ELF-1 (cell line): Measurements from ENCODE around the gene RNF4.
A peak's percentile ranks its signal among the peaks of the same experiment; 100 is the strongest.

Experiments used
- DNase-seq: peaks from one replicate; pipeline ENCODE4 v3.0.0-alpha.2; 2016; ENCODE audit warnings: low read depth, low spot score

Gene RNF4

DNA sequence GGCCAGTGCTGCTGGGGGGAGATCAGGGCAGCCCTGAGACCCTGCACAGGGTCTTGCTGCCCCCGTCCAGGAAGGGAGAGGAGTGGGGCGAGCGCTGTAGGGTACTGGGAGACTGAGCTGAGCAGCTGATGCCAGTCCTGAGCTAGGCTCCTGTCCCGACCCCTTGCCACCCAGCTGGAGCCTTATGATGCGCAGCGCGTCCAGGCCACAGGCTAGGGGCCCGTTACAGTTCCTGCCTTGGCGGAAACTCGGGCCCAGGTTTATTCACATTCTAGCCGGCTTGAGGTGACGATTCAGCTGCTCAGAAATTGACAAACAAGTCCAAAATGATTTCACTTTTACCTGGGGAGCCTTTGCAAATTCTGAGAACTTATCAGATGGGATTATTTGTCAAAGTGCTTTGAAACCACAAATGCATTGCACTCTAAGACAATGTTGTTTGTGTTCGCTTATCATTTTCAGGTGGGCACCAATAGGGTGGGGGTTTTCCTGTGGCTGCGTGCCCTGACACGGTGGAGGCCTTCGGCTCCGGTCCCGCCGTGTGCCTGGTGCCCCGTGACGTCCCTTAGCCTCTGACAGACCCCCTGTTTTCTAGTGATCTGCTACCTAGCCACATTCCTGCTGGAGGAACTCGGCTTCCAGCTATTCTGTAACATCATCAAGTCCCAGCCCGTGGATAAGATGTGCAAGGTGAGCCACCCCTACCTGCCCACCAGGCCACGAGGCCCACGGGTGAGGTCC, 31.3 kb upstream of the RNF4 start:
- no peak for DNase-seq

DNA sequence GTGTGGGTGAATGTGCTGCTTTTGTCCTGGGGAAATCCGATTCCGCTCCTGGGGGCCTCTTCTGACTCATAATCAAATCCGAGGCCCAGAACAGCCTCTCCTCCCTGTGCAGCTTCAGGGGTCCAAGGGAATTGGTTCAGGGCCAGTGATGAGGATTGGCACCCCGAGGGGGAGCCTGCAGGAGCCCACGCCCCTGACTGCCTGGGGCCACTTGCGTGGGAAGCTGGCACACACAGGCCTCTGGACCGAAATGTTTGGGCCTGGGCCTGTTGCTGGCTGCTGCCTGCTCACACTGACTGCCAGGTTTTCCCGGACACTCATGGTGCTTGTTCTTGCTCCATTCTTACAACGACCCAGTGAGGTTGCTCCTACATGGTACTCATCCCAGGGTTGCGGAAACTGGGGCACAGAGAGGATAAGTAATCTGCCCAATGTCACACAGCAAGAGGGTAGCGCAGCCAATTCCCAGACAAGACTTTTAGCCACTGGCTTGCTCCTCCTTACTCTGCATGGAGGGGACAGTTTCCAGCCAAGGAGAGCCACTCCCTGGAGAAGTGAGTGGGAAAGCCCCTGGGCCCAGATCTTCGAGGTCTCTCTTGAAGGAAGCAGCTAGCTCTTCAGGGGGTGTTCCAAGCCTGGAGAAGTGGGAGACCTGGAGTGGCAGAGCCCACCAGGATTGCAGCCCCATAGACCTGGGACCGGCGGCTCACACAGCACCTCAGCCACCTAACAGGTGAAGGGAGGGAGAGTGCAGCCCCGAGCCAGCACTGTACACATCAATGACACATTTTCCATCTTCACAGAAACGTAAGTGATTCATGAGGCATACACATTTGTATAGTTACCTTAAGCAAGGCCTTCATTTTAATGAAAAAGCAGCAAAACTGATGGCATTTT, 29.8 kb upstream of the RNF4 start:
- no peak for DNase-seq

DNA sequence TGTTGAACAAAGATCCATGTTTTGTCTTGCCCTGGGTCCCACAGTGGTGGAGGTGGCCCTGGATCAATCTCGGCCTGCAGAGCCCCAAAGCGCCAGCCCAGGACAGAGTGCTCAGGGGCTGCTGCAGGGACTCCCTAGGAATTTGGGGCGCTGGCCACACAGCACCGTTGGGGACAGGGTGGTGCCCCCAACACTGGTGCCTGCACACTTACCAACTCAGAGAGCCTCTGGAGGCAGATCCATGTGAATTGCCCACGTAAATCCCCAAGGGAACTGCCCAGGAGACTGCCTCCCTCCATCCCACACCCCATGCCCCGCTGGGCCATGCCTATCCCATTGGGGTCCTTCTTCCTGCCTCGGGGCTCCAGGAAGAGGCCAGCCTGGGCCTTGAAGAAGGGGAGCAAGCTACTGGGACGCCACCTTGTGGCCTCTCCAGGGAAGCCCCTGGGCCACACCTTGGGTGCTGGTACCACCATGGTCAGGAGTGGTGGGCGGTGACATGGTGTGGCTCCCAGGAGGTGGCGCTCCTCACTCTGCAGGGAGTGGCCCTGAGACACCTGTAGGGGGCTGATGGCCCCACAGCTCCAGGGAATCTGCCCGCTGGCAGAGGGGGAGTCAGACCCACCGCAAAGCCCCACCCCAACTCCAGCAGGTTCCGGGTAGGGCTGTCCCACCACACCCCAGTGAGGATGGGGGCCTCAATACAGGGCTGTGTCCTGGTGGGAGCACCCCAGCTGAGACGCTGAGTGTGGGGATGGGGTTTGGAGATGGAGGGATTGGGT, 27.3 kb upstream of the RNF4 start:
- peak; percentile 95 for DNase-seq

DNA sequence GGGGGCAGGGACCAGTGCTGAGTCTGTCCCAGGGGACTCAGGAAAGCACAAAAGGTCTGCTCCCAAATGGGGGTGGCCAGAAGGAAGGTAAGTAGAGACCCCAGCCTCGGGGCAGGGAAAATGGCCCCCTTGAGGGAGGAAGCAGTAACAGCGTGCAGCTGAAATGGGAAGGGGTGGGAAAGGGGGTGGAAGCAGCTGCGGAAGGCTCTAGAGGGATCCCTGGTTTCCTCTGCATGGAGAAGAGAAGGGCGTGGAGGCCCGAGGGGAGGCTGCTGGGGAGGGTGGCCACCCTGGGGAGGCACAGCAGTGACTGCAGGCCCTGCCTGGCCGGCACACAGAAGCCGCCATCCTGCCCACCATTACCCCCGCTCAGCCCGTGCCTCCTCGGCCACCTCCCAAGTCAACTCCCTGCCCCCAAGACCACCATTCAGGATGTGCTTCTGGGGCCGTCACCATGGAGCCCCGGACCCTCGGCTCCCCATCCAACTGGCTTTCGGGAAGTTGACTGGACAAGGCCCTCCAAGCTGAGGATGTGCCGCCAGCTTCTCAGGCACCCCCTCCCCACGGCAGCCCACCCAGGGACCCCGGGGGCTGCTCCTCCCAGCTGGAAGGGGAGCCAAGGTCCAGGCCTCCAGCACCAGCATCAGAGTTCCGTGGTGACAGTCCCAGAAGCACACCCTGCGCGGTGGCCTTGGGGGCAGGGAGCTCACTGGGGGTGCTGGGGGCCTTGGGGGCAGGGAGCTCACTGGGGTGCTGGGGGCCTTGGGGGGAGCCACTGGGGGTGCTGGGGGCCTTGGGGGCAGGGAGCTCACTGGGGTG, 26.5 kb upstream of the RNF4 start:
- no peak for DNase-seq

DNA sequence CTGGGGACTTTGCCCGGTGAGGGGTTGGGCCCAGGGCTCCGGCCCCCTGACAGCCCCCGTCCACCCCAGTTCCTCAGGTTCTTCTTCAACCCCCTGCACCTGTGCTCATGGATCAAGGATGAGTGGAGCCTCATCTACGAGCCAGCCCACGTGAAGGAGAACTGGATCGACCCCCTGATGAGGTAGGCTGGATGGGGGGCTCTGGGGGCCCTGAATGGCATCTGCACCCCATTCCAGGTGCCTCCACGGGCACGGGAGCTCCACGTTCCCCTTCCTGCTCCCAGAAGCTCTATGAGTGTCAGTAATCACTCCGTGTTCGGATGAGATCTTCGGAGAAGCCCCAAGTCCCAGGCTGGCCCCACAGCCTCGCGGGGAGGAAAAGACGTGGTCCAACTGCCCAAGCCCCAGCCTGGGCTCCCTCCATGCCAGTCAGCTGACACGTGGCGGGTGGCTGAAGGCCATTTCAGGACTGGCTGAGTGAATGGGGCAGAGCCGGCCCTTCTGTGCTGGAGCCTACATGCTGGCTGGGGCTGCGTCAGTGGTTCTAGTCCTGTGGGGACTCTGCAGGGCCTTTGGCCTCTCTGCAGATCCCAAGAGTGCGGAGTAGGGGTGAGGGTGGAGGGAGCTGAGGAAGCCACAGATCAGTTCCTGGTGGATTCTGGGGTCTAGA, 25.7 kb upstream of the RNF4 start:
- DNase-seq: no peak

DNA sequence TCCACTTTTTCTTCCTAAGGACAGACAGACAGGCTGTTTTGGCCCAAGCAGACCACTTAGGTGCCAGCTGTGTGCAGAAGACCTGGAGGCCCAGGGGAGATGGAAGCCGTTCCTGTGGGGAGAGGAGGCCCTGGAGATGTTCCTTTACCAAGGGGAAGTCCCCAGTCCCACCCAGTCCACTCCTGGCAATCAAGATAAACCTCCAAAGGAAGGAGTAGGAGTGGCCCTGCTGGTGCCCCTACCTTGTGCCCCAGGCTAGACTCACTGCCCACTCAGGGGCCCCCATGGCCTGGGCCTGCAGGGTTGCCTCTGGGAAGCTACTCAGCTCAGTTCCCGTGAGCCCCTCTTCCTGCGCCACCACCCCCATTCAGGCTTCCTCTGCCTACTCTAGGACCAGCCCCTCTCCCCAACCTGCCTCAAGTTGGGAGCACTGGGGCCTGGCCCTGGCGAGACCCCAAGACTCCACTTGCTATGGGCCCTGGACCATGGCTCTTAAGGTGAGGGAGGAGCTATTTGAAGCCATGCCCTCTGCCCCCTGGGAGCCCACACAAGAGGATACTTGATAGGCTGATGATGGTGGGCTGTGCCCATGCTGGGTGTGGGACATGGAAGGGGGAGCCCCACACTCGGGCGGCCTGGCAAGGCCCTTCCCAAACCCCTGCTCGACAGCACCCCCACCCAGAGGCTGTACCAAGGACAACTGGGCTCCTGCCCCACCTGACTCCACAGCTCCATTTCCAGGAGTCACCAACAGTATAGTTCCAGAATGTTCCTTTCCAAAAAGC, 24.8 kb upstream of the RNF4 start:
- no peak for DNase-seq

DNA sequence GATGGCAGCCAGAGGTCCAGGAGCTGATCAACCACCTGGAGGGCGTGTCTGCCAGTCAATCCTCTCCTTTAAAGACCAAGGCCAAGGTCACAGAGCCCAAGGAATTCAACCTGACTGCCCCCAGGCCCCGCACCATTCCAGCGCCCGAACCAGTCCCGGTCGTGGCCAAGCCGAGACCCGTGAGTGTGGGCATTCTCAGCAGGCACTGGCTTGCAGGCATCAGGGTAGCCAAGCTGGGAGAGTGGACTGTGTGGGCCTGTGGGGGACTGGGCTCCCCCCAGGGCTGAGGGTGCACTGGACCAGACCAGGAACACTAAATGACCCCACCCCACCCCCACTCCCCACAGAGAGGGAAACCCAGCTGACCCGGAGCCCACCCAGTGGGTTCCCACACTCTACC, 23.8 kb upstream of the RNF4 start:
- no peak for DNase-seq

DNA sequence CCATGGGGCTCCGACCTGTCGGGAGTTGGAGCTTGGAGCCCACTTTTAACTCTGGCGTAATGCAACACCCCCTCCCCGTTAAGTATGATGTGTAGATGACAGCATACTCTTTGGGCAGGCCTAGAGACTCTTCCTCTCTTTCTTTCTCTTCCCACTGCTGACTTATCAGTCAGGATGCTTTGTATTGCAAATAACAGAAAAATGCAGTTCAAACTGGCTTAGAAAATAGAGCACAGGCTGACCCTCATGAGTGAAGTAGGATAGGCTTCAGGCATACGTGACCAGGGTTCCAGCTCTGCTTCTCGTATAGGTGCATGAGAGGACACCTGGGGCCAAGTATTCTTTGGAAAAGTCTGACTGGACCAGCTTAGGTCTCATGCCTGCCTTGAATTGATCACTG, 23.3 kb upstream of the RNF4 start:
- no peak for DNase-seq

DNA sequence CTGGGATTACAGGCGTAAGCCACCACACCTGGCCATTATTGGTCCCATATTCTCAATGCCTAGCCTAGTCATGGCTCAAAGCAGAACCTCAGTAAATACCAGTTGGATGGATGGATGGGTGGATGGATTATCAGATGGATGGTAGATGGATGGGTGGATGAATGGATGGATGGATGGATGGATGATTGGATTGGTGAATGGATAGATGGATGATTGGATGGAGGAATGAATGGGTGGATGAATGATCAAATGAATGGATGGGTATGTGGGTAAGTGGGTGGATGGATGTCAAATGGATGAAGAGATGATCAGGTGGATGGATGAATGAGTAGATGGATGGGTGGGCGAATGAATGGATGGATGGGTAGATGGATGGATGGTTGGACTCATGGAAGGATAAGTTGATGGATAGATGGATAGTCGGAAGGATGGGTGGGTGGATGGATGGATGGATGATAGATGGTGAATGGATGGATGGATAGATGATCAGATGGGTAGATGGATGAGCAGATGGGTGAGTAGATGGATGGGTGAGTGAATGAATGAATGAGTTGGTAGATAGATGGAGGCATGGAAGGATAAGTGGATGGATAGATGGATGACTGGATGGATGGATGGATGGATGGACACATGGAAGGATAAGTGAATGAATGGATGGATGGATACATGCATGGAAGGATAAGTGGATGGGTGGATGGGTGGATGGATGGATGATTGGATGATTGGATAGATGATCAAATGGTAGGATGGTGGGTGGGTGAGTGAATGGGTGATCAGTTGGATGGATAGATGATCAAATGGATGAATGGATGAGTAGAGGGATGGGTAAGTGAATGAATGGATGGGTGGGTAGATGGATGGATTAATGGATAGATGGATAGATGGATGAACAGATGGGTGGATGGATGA, 22.0 kb upstream of the RNF4 start:
- DNase-seq: no peak

DNA sequence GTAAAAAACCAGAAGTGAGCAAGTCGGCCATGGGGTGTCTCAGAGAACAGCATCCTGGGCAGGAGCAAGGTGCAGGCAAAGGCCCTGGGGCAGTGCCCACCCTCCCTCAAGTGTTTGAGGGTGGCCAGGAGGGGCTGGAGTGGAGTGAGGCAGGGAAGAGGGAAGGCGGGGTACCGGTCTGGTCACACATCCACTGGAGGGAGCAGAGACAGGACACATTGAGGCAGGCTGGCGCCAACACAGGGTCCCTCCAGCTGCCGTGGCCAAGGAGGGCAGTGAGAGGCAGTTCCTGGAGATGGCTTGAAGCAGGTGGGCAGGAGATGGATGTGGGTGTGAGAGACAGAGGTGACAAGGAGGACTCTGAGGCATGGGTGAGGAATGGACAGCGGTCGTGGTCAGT, 20.3 kb upstream of the RNF4 start:
- DNase-seq: no peak

DNA sequence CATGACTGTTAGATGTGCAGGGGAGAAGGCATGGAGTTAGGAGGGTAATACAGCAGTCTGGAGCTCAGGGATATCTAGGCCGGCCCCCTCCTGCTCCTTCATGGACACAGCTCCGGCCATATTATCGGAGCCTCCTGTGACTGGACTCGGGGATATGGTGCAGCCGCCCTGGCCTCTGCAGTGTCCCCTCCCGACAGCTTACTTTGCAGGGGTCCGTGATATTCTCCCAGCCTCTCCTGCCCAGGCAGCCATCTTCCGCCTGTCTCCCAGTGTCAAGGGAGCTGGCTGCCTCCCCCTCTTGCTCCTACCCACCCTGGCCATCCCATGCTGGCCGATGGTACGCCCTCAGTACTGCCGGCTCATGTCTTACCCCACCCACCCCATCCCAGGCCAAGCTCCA, 19.9 kb upstream of the RNF4 start:
- no peak for DNase-seq

DNA sequence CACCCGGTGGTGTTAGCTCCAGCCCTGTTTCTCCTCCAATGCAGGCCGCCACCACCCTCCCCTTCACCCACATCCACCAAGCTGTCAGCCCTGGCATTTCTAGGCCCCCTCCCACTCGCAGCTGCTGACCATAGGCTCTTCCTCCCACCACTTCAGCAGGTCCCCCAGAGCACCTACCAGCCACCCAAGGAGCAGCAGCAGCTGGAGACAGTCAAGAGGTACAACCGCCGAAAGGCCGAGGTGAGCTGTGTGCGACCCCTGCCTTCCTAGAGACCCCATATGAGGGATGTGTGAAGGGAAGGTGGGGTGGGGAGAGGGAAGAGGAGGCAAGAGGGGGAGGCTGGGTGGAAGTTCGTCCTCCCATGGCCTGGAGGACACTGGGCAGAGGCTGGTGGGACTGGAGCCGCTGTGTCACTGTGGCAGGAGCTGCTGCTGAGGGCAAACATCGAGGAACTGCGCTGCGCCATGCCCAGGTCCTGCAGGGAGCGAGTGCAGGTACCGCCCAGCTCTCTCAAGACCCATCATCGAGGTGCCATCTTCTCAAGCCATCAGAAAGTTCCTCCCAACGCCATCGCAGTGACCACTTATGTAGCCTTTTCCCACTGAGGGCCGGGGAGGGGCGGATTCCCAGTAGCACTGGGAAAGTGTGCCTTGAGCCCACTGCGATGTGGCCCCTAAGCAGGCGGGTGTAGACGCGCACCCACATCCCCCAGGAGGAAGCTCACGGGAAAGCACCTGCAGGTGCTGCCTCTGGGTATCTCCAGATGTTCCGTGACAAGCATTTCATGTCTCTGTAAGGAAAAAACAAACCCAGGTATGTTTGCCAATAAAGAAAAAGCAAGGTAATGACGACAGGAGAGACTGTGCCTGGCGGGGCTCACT, 19.2 kb upstream of the RNF4 start:
- no peak for DNase-seq

DNA sequence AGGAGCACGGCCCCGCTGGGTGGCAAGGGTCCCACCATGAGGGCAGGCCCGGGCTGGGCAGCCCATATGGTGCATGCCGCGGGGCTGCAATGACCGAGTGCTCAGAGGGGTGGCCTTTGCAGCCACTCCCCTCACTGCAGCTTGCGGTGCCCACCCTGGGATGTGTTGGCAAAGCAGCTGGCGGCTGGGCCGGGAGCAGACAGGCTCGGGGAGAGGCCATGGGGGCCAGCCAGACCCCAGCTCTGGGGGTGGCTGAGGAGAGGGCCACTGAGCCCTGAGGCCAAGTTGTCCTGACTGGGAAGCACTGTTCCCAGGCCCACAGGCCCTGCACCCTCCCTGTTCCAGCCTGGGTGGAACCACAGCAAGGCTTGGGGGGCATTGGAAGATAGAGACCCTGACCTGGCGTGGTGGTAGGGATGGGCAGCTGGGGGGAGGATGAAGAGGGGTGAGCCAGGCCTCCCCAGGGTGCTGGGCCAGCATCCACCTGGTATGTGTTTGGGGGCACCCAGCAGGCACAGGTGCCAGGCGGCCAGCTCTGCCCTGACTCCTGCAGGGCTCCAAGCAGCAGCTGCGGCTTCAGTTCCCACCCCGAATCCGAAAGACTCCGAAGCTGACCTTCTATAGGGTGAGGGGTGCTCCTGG, 18.4 kb upstream of the RNF4 start:
- no peak for DNase-seq

DNA sequence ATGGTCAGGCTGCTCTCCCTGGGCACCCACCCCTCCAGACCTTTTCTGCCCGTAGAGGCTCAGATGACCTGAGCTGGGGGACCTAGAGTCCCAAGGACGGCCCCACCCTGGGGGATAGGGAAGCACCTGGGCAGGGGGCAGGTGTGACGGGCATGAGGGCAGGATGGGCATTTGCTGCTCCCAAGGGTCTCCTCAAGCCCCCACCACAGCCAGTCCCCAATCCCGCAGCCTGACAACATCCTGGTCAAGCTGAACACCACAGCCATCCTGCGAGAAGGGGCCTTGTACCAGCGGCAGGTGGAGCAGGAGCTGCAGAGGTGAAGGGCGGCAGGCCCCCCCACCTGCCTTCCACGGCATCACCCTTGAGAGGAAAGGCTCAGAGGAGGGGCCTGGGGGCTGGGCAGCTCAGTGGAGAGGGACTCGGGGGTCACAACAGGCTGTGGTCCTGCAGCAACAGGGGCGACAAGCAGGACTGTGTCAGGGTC, 17.8 kb upstream of the RNF4 start:
- no peak for DNase-seq

DNA sequence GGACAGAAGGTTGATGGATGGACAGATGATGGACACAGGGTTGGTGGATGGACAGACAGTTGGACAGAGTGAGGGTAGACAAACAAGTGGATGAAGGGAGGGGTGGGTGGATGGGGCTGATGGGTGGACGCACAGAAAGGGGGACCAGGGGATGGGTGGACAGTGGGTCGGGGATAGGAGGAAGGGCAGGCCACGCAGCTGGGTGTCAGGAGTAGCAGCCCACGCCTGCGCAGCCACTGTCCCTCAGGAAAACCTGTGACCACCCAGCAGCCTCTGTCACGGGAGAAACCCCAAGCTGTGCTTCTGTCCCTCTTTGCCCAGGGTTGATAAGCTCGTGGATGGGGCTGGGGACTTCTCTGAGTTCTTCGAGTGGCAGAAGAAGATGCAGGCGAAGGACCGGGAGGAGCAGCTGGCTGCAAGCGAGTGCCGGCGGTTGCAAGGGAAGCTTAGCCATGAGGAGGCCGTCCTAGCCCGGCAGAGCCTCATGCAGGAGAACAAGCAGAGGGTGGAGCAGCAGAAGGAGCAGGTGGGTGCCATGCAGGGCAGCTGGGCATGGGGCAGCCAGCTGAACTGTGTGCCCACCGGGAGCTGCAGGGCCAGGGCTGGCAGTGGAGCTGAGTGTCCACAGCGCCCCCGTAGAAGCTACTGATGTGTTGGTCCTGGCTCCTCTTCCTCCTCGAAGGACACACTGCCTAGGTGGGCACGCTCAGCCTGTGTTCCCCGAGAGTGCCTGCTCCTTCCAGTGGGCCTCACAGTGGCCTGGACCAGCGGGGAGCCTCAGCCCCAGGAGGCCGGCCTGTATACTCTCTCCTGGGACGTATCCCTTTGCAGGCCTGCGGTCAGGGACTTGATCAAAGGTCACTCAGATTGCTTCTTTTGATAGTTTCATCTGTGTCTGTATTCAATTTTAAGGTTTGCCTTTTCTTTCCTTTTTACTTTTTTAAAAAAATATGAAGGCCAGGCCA, 16.8 kb upstream of the RNF4 start:
- DNase-seq: no peak
